Neural progenitor cell (in vitro differentiated cells): Measurements from ENCODE around the gene SREBF2. TPM values are rescaled to one million over a fixed set of nuclear protein-coding genes. Genes with fewer than 3 reads are reported as not detected.

ENCODE experiments used
- DNase-seq: peaks from one replicate; pipeline ENCODE4 v3.0.0-alpha.2; 2016; ENCODE audit warnings: low spot score
- H2AFZ ChIP-seq: fragments of 200-600 bp; sonication (generic); replicated peaks from 2 replicates; pipeline ENCODE4 v1.6.1; 2016; ENCODE audit warnings: antibody characterized with exemption
- H3F3A ChIP-seq: fragments of 200-600 bp; sonication (generic); 2 replicates; pipeline ENCODE4 v1.6.1; 2016; ENCODE audit warnings: antibody characterized with exemption, low read depth
- H3K27ac ChIP-seq: fragments of 200-600 bp; sonication (generic); 2 replicates; pipeline ENCODE4 v1.5.1; 2016; ENCODE audit warnings: mild to moderate bottlenecking
- H3K27me3 ChIP-seq: fragments of 200-600 bp; sonication (generic); 2 replicates; pipeline ENCODE4 v1.6.1; 2016; ENCODE audit warnings: mild to moderate bottlenecking, moderate library complexity
- H3K36me3 ChIP-seq: fragments of 200-600 bp; sonication (generic); 2 replicates; pipeline ENCODE4 v1.5.1; 2016
- H3K4me1 ChIP-seq: fragments of 200-600 bp; sonication (generic); 2 replicates; pipeline ENCODE4 v1.6.1; 2016; ENCODE audit warnings: mixed run types
- H3K4me2 ChIP-seq: fragments of 200-600 bp; sonication (generic); 2 replicates; pipeline ENCODE4 v1.6.1; 2016
- H3K4me3 ChIP-seq: fragments of 200-600 bp; sonication (generic); 2 replicates; pipeline ENCODE4 v1.5.1; 2016
- H3K79me2 ChIP-seq: fragments of 200-600 bp; sonication (generic); 2 replicates; pipeline ENCODE4 v1.6.1; 2016; ENCODE audit warnings: low read depth
- H3K9ac ChIP-seq: fragments of 200-600 bp; sonication (generic); 2 replicates; pipeline ENCODE4 v1.6.1; 2016
- H3K9me3 ChIP-seq: fragments of 200-600 bp; sonication (generic); 2 replicates; pipeline ENCODE4 v1.5.1; 2016; ENCODE audit warnings: low read depth
- H4K20me1 ChIP-seq: fragments of 200-600 bp; sonication (generic); 2 replicates; pipeline ENCODE4 v1.6.1; 2016; ENCODE audit warnings: low read depth
- H3K27ac Mint-ChIP-seq: 3 replicates; pipeline ENCODE4 v1.8.0; 2021; ENCODE audit warnings: mixed read lengths
- H3K27me3 Mint-ChIP-seq: 2 replicates; pipeline ENCODE4 v1.8.0; 2022; ENCODE audit warnings: low read depth, mild to moderate bottlenecking, inconsistent platforms, moderate library complexity, mixed read lengths; ENCODE audit not compliant: insufficient read depth
- H3K36me3 Mint-ChIP-seq: 3 replicates; pipeline ENCODE4 v1.8.0; 2021; ENCODE audit warnings: mixed read lengths
- H3K4me1 Mint-ChIP-seq: 3 replicates; pipeline ENCODE4 v1.8.0; 2021; ENCODE audit warnings: mixed read lengths
- H3K4me3 Mint-ChIP-seq: 3 replicates; pipeline ENCODE4 v1.8.0; 2021; ENCODE audit warnings: mild to moderate bottlenecking, moderate library complexity, mixed read lengths
- H3K9me3 Mint-ChIP-seq: 3 replicates; pipeline ENCODE4 v1.8.0; 2020; ENCODE audit warnings: mixed read lengths
- CTCF ChIP-seq: fragments of 200-600 bp; sonication (generic); IDR thresholded peaks from 2 replicates; pipeline ENCODE4 v1.5.1; 2017; ENCODE audit warnings: antibody characterized with exemption, mild to moderate bottlenecking
- EZH2 ChIP-seq: fragments of 200-600 bp; sonication (generic); IDR thresholded peaks from 2 replicates; pipeline ENCODE4 v1.6.1; 2017; ENCODE audit warnings: antibody characterized with exemption, mild to moderate bottlenecking, moderate library complexity
- EZH2phosphoT487 ChIP-seq: fragments of 200-600 bp; sonication (generic); IDR thresholded peaks from 2 replicates; pipeline ENCODE4 v1.6.1; 2017; ENCODE audit warnings: antibody characterized with exemption
- total RNA-seq: library from RNA; depleted of rRNA; stranded (reverse); fragments of >200 nt; gene quantifications from 2 replicates; pipeline ENCODE4 v1.2.3, GENCODE V29; 2015; ENCODE audit warnings: low replicate concordance

The SREBF2 gene
- total RNA-seq, 1 donor from 2014 or later, result 64.0 TPM

GRCh38 chr22:41911001-41911611, 78.2 kb downstream of the SREBF2 start:
- Histone ChIP-seq H3F3A (peaks cover 33% of the 10 kb centered on the region), H3K27ac (no peak overlapping the region), H4K20me1 (peaks cover 85% of the 10 kb centered on the region), H3K79me2 (no peaks in the 10 kb centered on the region), H3K9ac (no peak overlapping the region), H3K4me3 (peak overlapping the region; percentile 38), H3K4me1 (peaks cover 24% of the 10 kb centered on the region), H3K27me3 (peaks cover 86% of the 10 kb centered on the region), H2AFZ (no peak overlapping the region), H3K4me2 (peak overlapping the region; percentile 71), H3K9me3 (no peaks in the 10 kb centered on the region), H3K36me3 (no peaks in the 10 kb centered on the region)
- DNase-seq, result peak; percentile 24
- H3K27me3 Mint-ChIP-seq, result peaks cover 49% of the 10 kb centered on the region
- H3K36me3 Mint-ChIP-seq, result peaks cover 4% of the 10 kb centered on the region
- H3K9me3 Mint-ChIP-seq, result peaks cover 4% of the 10 kb centered on the region
- peak overlapping the region; percentile 74 for H3K4me3 Mint-ChIP-seq
- peaks cover 12% of the 10 kb centered on the region for H3K4me1 Mint-ChIP-seq
- H3K27ac Mint-ChIP-seq, result no peak overlapping the region
- TF ChIP-seq EZH2phosphoT487 (peak; percentile 90), CTCF (no peak), EZH2 (peak; percentile 70)

DNA sequence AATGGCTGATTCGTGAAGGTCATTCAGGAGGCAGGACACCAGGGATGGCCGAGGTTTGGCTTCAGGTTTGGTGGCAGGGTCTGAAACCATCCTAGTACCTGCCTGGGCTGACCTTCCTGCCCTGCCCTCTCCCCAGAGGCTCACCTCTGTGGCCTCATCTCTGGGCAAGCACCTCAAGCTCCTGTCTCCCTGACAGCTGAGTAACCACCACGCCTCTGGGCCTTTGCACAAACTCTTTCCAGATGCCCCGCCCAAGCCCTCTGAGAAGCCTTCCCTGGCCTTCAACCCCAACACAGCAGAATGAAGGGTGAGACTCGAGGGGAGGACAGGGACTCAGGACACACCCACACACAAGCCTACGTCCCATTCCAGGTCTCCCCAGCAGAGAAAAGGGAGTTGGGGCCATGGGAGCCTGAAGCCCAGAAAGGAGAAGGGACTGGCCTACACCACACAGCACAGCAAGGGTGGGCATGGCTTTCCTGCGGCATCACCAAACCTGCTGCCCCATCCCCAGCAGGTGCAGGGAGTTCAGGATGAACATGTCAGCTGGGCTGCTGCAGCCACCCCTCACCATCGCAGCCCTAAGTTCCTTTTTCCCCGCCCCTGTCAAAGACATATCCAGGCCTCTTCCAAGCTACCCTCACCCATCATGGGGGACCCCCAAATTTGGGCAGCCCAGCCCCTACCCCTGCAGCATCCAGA, 79.6 kb downstream of the SREBF2 start:
- peaks cover 24% of the 10 kb centered on the region for H3K4me1 ChIP-seq
- no peaks in the 10 kb centered on the region for H3K9me3 ChIP-seq
- no peak overlapping the region for H3K4me2 ChIP-seq
- H4K20me1 ChIP-seq, result peaks cover 85% of the 10 kb centered on the region
- no peak overlapping the region for H3K9ac ChIP-seq
- Mint-ChIP-seq H3K27ac (no peak overlapping the region), H3K4me1 (peaks cover 19% of the 10 kb centered on the region), H3K9me3 (peaks cover 4% of the 10 kb centered on the region), H3K4me3 (peak overlapping the region; percentile 48), H3K27me3 (peaks cover 58% of the 10 kb centered on the region), H3K36me3 (peaks cover 2% of the 10 kb centered on the region)
- no peaks in the 10 kb centered on the region for H3K79me2 ChIP-seq
- peaks cover 99% of the 10 kb centered on the region for H3K27me3 ChIP-seq
- H3K36me3 ChIP-seq, result no peaks in the 10 kb centered on the region
- H3K27ac ChIP-seq, result no peak overlapping the region
- H3K4me3 ChIP-seq, result no peak overlapping the region
- no peak for DNase-seq
- H3F3A ChIP-seq, result peaks cover 27% of the 10 kb centered on the region
- no peak overlapping the region for H2AFZ ChIP-seq
- TF ChIP-seq CTCF (no peak), EZH2 (no peak), EZH2phosphoT487 (no peak)

- peak overlapping the region; percentile 33 for H3K4me3 Mint-ChIP-seq
- no peak overlapping the region for H3K4me3 ChIP-seq
- H3K9ac ChIP-seq, result no peak overlapping the region
- no peak overlapping the region for H3K4me2 ChIP-seq
- H3K27me3 Mint-ChIP-seq, result peaks cover 55% of the 10 kb centered on the region
- peaks cover 85% of the 10 kb centered on the region for H4K20me1 ChIP-seq
- peaks cover 24% of the 10 kb centered on the region for H3K4me1 ChIP-seq
- H3K27ac Mint-ChIP-seq, result no peak overlapping the region
- H3K79me2 ChIP-seq, result no peaks in the 10 kb centered on the region
- H3K36me3 ChIP-seq, result no peaks in the 10 kb centered on the region
- H3K9me3 Mint-ChIP-seq, result peaks cover 4% of the 10 kb centered on the region
- H2AFZ ChIP-seq, result no peak overlapping the region
- no peak for DNase-seq
- peaks cover 24% of the 10 kb centered on the region for H3F3A ChIP-seq
- no peaks in the 10 kb centered on the region for H3K9me3 ChIP-seq
- H3K4me1 Mint-ChIP-seq, result peaks cover 23% of the 10 kb centered on the region
- TF ChIP-seq CTCF, result no peak
- TF ChIP-seq EZH2, result peak; percentile 91
- TF ChIP-seq EZH2phosphoT487, result no peak
- peaks cover 100% of the 10 kb centered on the region for H3K27me3 ChIP-seq
- H3K27ac ChIP-seq, result no peak overlapping the region
- H3K36me3 Mint-ChIP-seq, result no peaks in the 10 kb centered on the region
Observed at GRCh38 chr22:41913040-41913719, 80.3 kb downstream of the SREBF2 start.
